SKM-1 (cell line): Measurements from ENCODE around the gene ZDHHC24.

Experiments used
- DNase-seq: peaks from one replicate; lab custom pipeline; 2025; ENCODE audit not compliant: unreplicated experiment; lab: John Stamatoyannopoulos, UW

Gene ZDHHC24

GRCh38 chr11:66567787-66568123 lies 21.9 kb upstream of the ZDHHC24 start:
- no peak for DNase-seq

- DNase-seq: no peak
Measured at GRCh38 chr11:66566221-66566620, 20.4 kb upstream of the ZDHHC24 start.

- no peak for DNase-seq
Measured at GRCh38 chr11:66564984-66565383, 19.1 kb upstream of the ZDHHC24 start.

GRCh38 chr11:66564538-66564937 lies 18.7 kb upstream of the ZDHHC24 start:
- DNase-seq: no peak

- DNase-seq: no peak
Measured at GRCh38 chr11:66563832-66564231, 18.0 kb upstream of the ZDHHC24 start.

GRCh38 chr11:66562907-66563583 lies 17.2 kb upstream of the ZDHHC24 start:
- no peak for DNase-seq

- DNase-seq: no peak
Measured at GRCh38 chr11:66562275-66562674, 16.4 kb upstream of the ZDHHC24 start.

- no peak for DNase-seq
Measured at GRCh38 chr11:66561975-66562248, 16.1 kb upstream of the ZDHHC24 start.

- no peak for DNase-seq
Measured at GRCh38 chr11:66561178-66561974, 15.5 kb upstream of the ZDHHC24 start.

GRCh38 chr11:66559866-66560676 lies 14.2 kb upstream of the ZDHHC24 start:
- no peak for DNase-seq

- DNase-seq: no peak
Measured at GRCh38 chr11:66559142-66559865, 13.5 kb upstream of the ZDHHC24 start.

- DNase-seq: no peak
Measured at GRCh38 chr11:66557733-66558326, 12.0 kb upstream of the ZDHHC24 start.

GRCh38 chr11:66556086-66556485 lies 10.2 kb upstream of the ZDHHC24 start:
- DNase-seq: no peak

- DNase-seq: no peak
Measured at GRCh38 chr11:66555416-66555815, 9.6 kb upstream of the ZDHHC24 start.

- DNase-seq: no peak
Measured at GRCh38 chr11:66554602-66555001, 8.8 kb upstream of the ZDHHC24 start.

- no peak for DNase-seq
Measured at GRCh38 chr11:66550887-66551286, 5.0 kb upstream of the ZDHHC24 start.

GRCh38 chr11:66549696-66550095 lies 3.8 kb upstream of the ZDHHC24 start:
- no peak for DNase-seq

- DNase-seq: no peak
Measured at GRCh38 chr11:66548774-66549630, 3.2 kb upstream of the ZDHHC24 start.

GRCh38 chr11:66548041-66548440 lies 2.2 kb upstream of the ZDHHC24 start:
- no peak for DNase-seq

- DNase-seq: no peak
Measured at GRCh38 chr11:66547662-66548009, 1.8 kb upstream of the ZDHHC24 start.
